GM18519 (cell line): Measurements from ENCODE around the gene ADGRG7.
A peak's percentile ranks its signal among the peaks of the same experiment; 100 is the strongest.

ENCODE experiments used
- ATAC-seq: cut with Tn5 transposase; IDR thresholded peaks from one replicate; pipeline ENCODE4 v1.9.1; 2021; ENCODE audit warnings: mild to moderate bottlenecking, moderate library complexity; ENCODE audit not compliant: unreplicated experiment, low FRiP score

ADGRG7 gene

DNA sequence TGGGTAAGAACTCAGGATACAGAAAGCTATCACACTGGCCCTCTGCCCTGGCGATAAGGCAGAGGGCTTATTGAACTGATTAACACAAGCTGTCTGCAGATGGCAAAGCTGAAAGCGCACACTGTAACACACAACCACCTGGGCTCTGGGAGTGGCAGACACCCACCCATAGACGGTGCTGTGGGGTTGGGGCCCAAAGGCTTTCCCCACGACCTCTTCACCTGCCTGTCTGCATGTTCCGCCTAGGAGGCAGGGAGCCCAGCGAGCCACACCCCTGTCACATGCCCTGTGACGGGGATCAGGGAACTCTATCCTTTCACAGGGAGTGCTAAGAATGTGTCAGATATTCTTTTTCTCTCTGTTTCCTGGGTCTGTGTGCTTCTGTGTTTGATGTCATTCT is 87.8 kb downstream of the ADGRG7 start:
- ATAC-seq = no peak

DNA sequence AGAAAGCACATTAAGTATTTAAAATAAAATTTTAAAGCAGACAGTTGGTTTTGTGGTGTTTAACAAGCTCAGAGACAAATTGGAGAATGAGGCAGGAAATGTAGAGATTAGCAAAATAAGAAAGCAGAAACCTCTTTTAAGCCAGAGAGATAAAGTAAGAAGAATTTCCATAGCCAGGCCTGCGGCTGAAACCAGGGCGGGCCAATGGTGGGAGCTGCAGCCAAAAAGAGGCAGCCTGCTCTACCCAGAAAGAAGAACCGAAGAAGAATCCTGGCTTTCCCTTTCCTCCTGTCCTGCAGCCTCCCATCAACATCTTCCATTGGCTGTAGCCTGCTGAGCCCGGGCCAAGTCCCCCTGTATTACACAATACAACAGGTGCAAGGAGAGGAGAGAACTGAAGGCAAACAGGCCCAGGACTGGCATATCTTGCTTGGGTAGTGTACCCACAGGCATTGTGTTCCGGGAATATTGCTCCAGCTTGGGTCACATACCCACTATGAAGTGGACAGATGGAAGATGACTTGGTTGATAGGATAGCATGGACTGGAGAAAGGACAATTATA is 88.4 kb downstream of the ADGRG7 start:
- ATAC-seq = no peak

DNA sequence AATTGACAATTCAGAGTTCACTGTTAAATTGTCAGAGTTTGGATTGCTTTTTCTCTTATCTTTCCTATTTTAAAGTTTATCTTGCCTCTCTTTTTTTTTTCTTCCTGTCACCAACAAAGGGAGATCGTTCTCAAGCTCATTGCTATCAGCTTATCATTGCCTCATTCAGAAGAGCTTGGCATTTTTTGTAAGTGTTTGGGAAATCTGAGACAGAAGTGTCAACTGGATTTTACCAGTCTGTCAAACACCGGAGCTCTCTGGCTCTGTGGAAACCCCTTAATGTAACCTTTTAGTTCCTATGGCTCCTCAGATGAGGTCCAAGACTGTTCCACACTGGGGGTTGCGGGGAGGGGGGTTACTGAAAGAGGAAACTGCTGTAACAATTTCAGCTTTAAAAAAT is 89.3 kb downstream of the ADGRG7 start:
- no peak for ATAC-seq

DNA sequence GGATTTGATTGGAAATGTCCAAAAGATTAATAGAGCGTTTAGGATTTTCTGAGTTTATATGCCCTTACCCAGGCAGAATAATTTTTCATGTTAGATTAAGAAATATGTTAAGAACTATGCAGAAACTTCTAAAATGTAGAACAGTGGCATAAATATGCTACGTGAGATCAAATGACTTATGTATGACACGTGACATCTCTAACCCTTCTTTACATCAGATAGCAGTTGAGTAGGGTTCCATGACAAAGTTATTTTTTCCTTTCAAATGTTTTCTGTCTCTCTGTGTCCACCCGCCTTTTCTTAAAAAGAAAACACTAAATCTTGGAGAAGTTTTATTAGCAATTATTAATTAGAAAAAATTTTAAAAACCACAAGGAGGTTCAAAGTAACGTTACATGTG is 91.3 kb downstream of the ADGRG7 start:
- no peak for ATAC-seq

DNA sequence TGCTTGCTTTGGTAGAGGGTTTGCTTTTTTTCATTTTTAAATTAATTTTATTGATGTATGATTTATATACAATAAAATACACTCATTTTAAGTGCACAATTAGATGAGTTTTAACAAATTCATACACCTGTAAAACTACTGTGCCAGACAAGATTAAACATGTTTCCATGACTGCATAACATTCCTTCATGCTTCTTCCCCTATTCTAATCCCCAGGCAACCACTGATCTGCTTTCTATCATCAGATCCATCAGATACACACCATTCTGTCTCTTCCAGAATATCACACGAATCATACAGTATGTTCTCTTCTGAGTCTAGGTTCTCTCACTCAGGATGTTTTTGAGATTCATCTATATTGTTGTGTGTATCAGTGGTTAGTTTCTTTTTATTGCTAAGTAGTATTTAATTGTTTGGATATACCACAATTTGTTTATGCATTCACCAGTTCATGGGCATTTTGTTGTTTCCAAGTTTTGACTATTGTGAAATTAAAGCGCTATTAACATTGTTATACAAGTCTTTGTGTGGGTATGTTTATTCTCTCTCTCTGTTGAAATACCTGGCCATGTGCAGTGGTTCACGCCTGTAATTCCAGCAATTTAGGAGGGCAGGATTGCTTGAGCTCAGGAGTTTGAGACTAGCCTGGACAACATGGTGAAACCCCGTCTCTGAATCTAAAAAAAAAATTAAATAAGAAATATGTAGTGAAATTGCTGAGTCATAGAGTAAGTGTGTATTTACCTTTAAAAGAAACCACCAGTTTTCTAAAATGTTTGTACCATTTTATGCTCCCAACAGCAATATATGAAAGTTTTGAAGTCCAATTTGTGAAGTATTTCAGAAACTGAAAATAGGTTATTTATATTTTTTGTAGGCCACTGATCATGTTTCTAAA is 92.9 kb downstream of the ADGRG7 start:
- no peak for ATAC-seq

GRCh38 chr3:100702980-100703345 is 93.6 kb downstream of the ADGRG7 start:
- ATAC-seq = no peak

DNA sequence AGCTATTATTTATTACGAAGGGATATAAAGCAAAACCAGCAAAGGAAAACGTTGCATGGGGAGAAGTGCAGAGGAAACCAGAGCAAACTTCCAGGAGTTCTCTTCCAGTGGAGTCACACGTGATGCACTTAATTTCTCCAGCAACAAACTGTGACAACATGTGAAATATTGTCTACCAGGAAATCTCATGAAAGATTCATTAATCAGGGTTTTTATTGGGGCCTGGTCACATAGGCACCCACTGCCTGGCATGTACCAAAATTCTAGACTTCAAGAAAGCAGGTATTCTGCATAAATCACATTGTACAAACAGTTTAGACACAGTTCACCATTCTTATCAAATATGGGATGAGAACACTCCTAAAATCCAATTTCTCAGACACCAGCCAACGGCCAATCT is 94.5 kb downstream of the ADGRG7 start:
- no peak for ATAC-seq

DNA sequence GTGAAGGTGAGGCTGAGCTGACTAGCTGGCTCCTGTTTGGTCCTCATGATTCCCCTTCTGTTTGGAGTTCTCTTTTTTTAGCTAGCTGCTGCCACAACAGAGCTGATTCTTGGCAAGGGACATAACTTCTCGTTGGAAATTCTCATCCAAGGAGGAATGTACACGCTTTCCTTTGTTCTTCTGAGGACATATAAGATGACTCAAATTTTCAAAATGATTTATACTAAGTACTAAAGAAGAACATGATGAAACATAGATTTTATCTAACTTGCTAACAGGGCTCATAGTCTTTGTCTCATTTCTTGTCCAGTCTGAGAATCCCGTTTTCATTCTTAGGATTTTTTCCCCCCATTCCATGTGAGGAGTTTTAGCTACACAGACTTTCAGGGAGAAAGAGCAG is 97.0 kb downstream of the ADGRG7 start:
- no peak for ATAC-seq

DNA sequence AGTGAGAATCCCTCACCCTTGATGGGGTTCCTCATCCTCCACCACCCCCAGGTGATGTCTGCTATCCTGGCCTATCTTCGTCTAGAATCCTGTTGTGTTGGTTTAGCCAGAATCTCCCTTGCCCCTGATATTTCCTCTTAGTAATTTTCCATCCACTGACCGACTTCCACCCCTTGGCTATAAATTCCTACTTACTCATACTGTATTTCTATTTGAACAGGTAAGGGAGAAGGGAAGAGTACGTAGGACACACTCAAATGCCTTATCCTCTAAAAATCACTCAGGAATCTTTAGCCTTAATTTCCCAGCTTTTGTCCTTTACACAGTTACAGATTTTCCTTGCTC is 99.2 kb downstream of the ADGRG7 start:
- no peak for ATAC-seq

- ATAC-seq = peak; percentile 91
These were observed 99.8 kb downstream of the ADGRG7 start, which contains the start of gene TFG for GRCh38 chr3:100708989-100709841. Gene TFG, plus strand, starts transcription at chr3:100709494. Its CDS starts 4,192 bp downstream, at chr3:100713686.

GRCh38 chr3:100709842-100710260 is 100.5 kb downstream of the ADGRG7 start:
- ATAC-seq = no peak

- peak; percentile 26 for ATAC-seq
These were observed 101.0 kb downstream of the ADGRG7 start for GRCh38 chr3:100710261-100710968.

GRCh38 chr3:100715176-100715575 is 105.8 kb downstream of the ADGRG7 start:
- no peak for ATAC-seq

DNA sequence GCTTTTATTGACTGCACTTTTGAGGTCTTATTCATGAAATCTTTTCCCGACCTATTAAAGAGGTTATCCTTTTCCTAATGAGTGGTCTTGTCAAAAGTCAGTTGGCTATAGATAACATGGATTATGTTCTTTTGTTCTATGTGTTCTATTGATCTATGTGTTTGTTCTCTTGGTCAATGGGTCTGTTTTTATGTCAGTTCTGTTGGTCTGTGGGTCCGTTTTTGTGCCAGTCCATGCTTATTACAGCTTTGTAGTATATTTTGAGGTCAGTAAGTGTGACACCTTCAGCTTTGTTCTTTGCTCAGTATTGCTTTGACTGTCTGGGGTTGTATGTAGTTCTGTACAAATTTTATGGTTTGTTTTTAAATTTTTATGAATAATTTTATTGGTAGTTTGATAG is 107.7 kb downstream of the ADGRG7 start:
- ATAC-seq = no peak

DNA sequence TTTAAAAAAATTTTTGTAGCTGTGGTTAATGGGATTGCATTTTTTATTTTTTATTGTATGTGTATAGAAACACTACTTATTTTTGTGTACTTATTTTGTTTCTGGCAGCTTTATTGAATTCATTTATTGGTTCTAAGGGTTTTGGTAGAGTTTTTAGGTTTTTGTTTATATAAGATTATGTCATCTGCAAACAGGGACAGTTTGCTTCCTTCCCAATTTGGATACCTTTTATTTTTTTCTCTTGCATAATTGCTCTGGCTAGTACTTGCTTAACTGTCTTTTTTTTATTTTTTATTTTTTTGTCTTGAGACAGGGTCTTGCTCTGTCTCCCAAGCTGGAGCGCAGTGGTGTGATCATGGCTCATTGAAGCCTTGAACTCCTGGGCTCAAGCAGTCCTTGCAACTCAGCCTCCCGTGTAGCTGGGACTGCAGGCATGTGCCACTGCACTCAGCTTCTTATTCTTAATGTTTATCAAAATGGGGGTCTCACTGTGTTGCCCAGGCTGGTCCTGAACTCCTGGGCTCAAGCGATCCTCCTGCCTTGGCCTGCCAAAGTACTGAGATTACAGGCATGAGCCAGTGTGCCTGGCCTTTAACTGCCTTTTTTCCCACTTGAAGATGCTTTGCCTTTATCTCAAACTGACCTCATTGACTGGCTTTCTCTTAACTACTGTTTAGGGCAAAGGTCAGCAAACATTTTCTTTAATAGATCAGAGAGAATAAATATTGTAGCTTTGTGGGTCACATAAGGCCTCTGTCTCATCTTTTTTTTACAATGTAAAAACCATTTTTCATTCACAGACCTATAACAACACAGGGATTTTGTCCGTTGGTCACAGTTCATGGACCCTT is 108.5 kb downstream of the ADGRG7 start:
- ATAC-seq = no peak

GRCh38 chr3:100719136-100719535 is 109.7 kb downstream of the ADGRG7 start:
- no peak for ATAC-seq

GRCh38 chr3:100720426-100720825 is 111.0 kb downstream of the ADGRG7 start:
- ATAC-seq = no peak

- no peak for ATAC-seq
These were observed 116.6 kb downstream of the ADGRG7 start for GRCh38 chr3:100725935-100726513.

DNA sequence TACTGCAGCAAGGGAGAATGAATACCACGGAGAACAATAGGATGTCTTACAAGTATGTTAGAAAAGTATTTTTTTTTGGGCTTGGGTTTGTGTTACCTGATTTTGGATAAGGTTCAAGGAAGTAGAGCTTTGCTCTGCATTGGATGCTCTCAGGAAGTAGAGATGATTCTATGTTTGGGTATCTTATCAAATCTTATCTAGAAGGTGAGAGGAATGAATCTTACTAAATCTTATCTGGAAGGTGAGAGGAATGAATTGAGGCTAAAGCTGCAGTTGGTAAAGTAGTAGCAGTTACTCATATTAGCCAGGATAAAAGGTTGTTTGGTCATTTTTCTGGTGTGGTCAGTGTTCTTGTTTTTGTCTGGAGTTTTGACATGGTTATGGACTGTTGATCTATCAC is 117.3 kb downstream of the ADGRG7 start:
- no peak for ATAC-seq
